HG03469 (cell line): ENCODE data around the gene INTS7.
"Not testable (repeated sequence)": the region's sequence is repeated elsewhere in the genome, so short reads cannot be mapped to it uniquely, and the experiment has no call there.

Experiments
- ATAC-seq: cut with Tn5 transposase; IDR thresholded peaks from one replicate; pipeline ENCODE4 v1.9.1; 2021; ENCODE audit warnings: mild to moderate bottlenecking, moderate library complexity, moderate number of reproducible peaks; ENCODE audit not compliant: unreplicated experiment

Gene INTS7

GRCh38 chr1:212039622-212040021 is 4.3 kb upstream of the INTS7 start:
- no peak for ATAC-seq

- no peak for ATAC-seq
Observed at GRCh38 chr1:212037900-212038299, 2.5 kb upstream of the INTS7 start.

DNA sequence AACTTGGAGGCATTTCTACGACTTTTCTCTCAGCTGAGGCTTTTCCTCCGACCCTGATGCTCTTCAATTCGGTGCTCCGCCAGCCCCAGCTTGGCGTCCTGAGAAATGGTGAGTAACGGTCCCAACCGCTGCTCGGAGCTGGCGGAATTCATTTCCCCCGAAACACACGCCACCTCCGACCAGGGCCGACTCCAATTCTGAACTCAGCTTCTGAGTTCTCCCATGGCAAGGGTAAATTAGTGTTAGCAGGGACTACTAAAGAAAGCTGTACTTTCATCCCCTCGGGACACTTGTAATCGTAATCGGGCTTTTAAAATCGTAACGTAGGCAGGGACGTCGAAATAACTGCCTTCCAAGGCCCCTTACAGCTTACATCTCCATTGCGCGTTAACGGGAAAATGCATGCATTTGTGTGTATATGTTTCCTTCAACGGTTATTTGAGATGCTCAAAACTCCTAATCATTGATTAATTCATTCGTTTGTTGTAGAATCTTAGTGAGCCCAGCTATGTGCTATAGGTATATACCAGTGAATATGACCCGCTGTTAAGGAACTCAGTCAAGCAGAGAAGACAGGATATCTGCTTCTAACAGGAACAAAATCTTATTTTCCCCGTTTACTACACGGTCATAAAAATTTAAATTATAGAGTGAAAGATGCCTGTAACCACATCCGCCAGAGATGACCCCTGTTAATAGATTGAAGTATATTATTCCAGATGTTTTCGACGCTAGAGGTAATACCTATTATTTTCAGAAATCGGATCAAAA is 663 bp upstream of the INTS7 start:
- no peak for ATAC-seq

DNA sequence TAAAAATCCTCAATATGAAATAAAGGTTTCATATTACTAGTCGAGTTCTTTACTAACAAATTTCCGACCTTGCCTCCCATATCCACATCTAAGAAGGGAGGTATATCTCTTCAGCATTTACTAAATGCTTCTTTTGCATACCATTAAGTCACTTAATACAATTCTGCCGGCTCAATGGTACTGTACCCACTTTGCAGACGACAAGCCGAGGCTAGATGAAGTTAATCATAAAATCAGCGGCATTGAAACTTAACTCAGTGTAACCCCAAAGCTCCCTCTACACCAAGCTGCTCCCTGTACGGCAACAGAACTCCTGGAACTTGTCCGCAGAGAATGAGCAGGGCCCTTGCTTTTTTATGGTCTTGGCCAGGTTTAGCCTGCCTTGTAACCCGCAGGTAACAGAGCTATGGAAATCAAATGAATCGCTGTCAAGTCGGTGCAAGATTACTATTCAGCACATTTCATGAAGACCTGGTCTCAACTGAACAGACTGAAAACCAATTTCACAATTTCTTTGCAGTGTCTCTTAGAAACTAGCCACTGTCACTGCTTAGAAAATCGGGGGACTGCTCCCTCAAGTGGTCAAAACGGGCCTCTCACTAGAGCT is 738 bp downstream of the INTS7 start:
- ATAC-seq, result no peak

GRCh38 chr1:212030936-212031528 is 4.3 kb downstream of the INTS7 start:
- no peak for ATAC-seq

- not testable (repeated sequence) for ATAC-seq
Observed at GRCh38 chr1:212027727-212028126, 7.6 kb downstream of the INTS7 start.

DNA sequence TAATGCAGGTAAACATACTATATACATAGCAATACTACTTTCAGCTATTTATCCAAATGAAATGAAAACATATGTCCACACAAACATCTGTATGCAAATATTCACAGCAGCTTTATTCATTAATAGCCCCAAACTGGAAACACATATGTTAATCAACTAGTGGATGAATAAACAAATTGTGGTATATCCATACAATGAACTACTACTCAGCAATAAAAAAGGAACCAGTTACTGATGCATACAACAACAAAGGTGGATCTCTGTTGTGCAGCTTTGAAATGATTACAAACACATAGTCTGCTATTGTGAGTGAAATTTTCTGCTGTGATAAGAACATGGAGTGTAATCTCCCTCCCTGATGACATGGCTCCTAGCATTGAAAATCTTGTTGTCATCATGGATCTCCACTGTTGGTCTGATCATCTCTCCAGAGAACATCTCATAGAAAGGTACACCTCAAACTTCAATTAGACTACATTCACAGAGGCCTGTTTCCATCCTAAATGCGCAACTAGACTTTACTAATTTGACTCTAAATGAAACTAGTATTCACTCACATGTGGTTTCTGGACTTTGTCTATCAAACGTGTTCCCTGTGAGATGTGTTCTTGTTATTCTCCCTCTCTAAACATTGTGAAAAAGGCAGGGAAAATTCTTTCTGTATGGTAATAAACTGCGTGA is 10.7 kb downstream of the INTS7 start:
- no peak for ATAC-seq

GRCh38 chr1:212022908-212023307 is 12.4 kb downstream of the INTS7 start:
- ATAC-seq, result not testable (repeated sequence)

DNA sequence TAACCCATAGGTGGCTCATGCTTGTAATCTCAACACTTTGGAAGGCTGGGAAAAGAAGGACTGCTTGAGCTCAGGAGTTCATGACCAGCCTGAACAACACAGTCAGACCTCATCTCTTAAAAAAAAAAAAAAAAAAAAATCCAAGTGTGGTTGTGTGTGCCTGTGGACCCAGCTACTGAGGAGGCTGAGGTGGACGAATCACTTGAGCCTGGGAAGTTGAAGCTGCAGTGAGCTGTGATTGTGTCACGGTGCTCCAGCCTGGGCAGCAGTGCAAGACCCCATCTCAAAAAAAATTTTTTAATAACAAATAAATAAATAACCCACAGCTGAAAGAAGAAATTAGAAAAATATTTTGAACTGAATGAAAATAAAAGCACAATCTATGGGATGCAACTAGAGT is 13.8 kb downstream of the INTS7 start:
- no peak for ATAC-seq

DNA sequence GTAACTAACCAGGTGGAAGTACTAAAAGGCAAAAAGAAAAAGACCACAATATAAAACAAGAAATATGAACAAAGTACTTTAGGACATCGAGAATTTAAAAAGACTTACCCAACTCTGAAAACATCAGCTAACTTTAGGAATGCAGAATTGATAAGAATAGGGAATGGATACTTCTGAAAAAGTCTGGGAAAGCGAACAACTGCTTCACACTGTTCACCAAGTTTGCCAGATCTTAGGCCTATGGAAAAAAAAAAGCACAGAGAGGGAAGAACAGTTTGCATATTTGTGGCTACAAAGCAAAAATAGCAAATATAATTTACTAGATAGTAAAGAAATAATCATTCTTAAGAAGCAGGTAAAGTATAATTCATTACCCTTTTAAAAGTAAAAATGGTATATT is 14.4 kb downstream of the INTS7 start:
- no peak for ATAC-seq

GRCh38 chr1:212013672-212014071 is 21.7 kb downstream of the INTS7 start:
- no peak for ATAC-seq

GRCh38 chr1:212012034-212012740 is 23.2 kb downstream of the INTS7 start:
- no peak for ATAC-seq

GRCh38 chr1:212010004-212010403 is 25.4 kb downstream of the INTS7 start:
- ATAC-seq, result no peak

DNA sequence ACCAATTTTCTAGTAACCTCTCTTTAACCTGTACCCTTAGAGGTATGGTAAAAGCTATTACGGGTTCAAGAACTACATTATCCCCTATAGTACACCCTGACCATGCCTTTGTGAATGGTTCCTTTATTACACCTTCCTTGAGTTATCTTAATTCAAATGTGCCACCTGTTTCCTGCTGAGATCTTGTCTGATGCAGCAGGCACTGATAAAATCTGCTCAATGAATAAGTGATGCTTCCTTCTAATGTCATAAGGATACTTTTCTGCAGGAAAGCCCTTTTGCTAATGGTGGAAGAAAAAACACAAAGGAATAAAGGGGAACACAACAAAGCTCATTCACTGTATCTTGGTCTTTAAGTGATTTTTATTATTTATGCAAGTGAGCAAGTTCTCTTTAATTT is 25.8 kb downstream of the INTS7 start:
- ATAC-seq, result no peak

GRCh38 chr1:212007886-212008285 is 27.5 kb downstream of the INTS7 start:
- no peak for ATAC-seq

DNA sequence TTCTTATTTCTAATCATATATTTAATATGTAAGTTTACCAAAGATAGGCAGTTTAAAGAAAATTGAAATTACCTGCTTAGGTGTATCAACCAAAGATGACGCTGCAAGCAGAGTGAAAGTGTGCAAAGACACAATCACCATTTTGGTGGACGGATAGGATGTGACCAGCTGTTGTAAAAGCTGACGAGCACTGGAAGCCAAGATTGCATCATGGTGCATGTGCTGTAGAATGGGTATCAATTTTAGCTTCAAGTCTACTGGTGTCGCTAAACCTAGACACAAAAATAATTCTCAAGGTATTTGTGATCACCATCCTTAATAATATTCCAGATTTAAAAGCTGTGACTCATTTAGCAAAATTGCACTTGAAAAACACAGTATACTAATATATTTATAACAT is 28.2 kb downstream of the INTS7 start:
- no peak for ATAC-seq

- no peak for ATAC-seq
Observed at GRCh38 chr1:212004895-212005608, 30.3 kb downstream of the INTS7 start.

- no peak for ATAC-seq
Observed at GRCh38 chr1:212002536-212002935, 32.8 kb downstream of the INTS7 start.

DNA sequence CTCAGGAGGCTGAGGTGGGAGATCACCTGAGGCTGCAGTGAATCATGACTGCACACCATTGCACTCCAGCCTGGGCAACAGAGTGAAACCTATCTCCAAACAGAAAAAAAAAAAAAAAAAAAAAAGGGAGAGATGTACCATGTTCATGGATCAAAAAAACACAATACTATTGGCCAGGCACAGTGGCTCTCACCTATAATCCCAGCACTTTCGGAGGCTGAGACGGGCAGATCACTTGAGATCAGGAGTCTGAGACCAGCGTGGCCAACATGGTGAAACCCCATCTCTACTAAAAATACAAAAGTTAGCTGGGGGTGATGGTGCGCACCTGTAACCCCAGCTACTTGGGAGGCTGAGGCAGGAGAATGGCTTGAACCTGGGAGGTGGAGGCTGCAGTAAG is 37.9 kb downstream of the INTS7 start:
- ATAC-seq, result not testable (repeated sequence)

GRCh38 chr1:211991695-211992094 is 43.7 kb downstream of the INTS7 start:
- no peak for ATAC-seq
